Breast epithelium (tissue), 4 donors: ENCODE results near the gene PDLIM7. TPM values are rescaled to one million over a fixed set of nuclear protein-coding genes. Genes with fewer than 3 reads are reported as not detected.

Experiments
- DNase-seq, 2 donors: peaks; one replicate each; pipeline ENCODE4 v3.0.0-alpha.2; 2019; ENCODE audit warnings: low spot score in 2 of 2
- H3K27ac ChIP-seq, 2 donors: fragments of 200-600 bp; sonication (generic) in 1 of 2; one replicate each; pipeline ENCODE4 v1.5.1; 2016 to 2019; ENCODE audit warnings: mild to moderate bottlenecking in 1 of 2
- H3K27me3 ChIP-seq, 2 donors: fragments of 200-600 bp; sonication (generic) in 1 of 2; one replicate each; pipeline versions ENCODE4 v1.5.1 to v1.6.0; 2017 to 2019; ENCODE audit warnings: control low read depth in 1 of 2, mild to moderate bottlenecking in 1 of 2
- H3K36me3 ChIP-seq: fragments of 200-600 bp; one replicate; pipeline ENCODE4 v1.5.1; 2019
- H3K4me1 ChIP-seq, 2 donors: fragments of 200-600 bp; sonication (generic); one replicate each; pipeline ENCODE4 v1.5.1; 2016 to 2019; ENCODE audit warnings: control low read depth in 1 of 2
- H3K4me3 ChIP-seq, 3 donors: fragments of 200-600 bp; sonication (generic); 1 replicate in 2 of 3; 2 replicates in 1 of 3; pipeline ENCODE4 v1.5.1; 2016 to 2019; ENCODE audit warnings: mild to moderate bottlenecking in 3 of 3, moderate library complexity in 2 of 3
- H3K9me3 ChIP-seq, 2 donors: fragments of 200-600 bp; sonication (generic) in 1 of 2; one replicate each; pipeline ENCODE4 v1.5.1; 2016 to 2019; ENCODE audit warnings: control low read depth in 1 of 2
- CTCF ChIP-seq, 3 donors: fragments of 450-650 bp; IDR thresholded peaks; one replicate each; pipeline ENCODE4 v1.5.1; 2016 to 2017; ENCODE audit warnings: antibody characterized with exemption in 3 of 3, mild to moderate bottlenecking in 3 of 3, moderate library complexity in 3 of 3
- POLR2A ChIP-seq: fragments of 450-650 bp; IDR thresholded peaks from one replicate; pipeline ENCODE4 v1.6.1; 2016; ENCODE audit warnings: antibody characterized with exemption, mild to moderate bottlenecking, moderate library complexity
- POLR2AphosphoS5 ChIP-seq, 3 donors: sonication (generic); formaldehyde crosslinking; IDR thresholded peaks; one replicate each; pipeline ENCODE4 v1.6.1; 2017; ENCODE audit warnings: antibody characterized with exemption in 3 of 3
- intact Hi-C: fragments of 100-400 bp; cut with DNase I; formaldehyde crosslinking; loops from one replicate; pipeline ENCODE4 v1.15.1; 2023; ENCODE audit warnings: low total_unique reads
- total RNA-seq, 3 donors: library from RNA; depleted of rRNA; stranded (reverse); fragments of >200 nt; gene quantifications; one replicate each; pipeline ENCODE4 v1.1.0, GENCODE V29; 2016

PDLIM7 gene
- total RNA-seq, 3 donors from 2014 or later, result 17.1 to 61.9 (median 42.6) TPM

- TF ChIP-seq CTCF (IDR thresholded peaks at IDR 0.05) (no peak), POLR2A (no peak), POLR2AphosphoS5 (IDR thresholded peaks at IDR 0.05) (no peak)
- no peak overlapping the region for H3K4me3 ChIP-seq
- no peaks in the 10 kb centered on the region for H3K9me3 ChIP-seq
- intact Hi-C loops, result loop anchor here (5.0 kb wide), 1 partner anchor 37 kb away; the partner anchor contains the start of gene F12
- no peak overlapping the region for H3K27ac ChIP-seq
- DNase-seq, result no peak
- H3K36me3 ChIP-seq, result no peaks in the 10 kb centered on the region
- peaks cover 0 to 3% of the 10 kb centered on the region in 2 donors for H3K27me3 ChIP-seq
- H3K4me1 ChIP-seq, result peaks cover 0 to 13% of the 10 kb centered on the region in 2 donors
These were observed 53.0 kb downstream of the PDLIM7 start for GRCh38 chr5:177444106-177445051.

DNA sequence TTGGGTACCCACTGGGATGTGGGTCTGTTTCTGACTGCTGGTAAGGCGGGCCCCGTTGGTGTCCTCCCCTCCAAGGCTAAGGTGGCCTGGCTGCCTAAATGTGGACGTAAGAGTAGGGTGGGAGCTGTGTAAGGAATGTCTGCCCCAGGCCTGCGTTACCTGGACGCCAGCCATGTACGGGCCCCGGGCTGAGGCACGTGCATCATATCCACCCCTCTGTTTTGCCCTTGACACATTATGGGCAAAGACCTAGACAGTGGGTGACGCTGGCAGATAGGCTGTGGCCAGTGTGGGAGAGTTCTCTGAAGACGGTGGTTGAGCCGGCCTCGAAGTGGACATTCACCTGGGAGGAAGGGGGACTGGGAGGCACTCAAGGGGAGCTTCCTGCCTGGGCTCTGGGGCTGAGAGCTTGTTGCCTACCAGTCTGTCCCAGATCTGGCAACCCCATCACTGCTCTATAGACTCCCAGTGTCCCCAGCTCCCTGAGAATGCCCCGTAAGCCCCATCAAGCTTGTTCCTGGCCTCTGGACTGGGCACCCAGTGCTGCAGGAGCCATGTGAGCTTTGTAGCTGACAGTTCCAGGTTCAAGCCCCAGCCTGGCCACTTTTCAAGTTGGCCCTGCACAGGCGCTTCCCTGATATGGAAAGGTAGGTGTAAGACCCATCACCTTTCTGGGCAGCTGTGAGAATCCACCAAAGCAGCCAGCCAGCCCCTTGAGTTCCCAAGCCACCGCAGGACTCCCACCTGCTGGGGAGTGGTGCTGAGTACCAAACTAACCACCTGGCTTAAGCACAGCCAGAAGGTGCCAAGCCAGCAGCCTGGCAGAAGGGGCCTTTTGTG lies 54.0 kb downstream of the PDLIM7 start:
- intact Hi-C loops, result no loop called here
- H3K4me1 ChIP-seq, result peaks cover 0 to 13% of the 10 kb centered on the region in 2 donors
- no peak for DNase-seq
- H3K9me3 ChIP-seq, result no peaks in the 10 kb centered on the region
- no peak overlapping the region for H3K4me3 ChIP-seq
- peaks cover 0 to 3% of the 10 kb centered on the region in 2 donors for H3K27me3 ChIP-seq
- no peak overlapping the region for H3K27ac ChIP-seq
- H3K36me3 ChIP-seq, result no peaks in the 10 kb centered on the region
- TF ChIP-seq CTCF (IDR thresholded peaks at IDR 0.05) (no peak), POLR2AphosphoS5 (IDR thresholded peaks at IDR 0.05) (no peak), POLR2A (no peak)

DNA sequence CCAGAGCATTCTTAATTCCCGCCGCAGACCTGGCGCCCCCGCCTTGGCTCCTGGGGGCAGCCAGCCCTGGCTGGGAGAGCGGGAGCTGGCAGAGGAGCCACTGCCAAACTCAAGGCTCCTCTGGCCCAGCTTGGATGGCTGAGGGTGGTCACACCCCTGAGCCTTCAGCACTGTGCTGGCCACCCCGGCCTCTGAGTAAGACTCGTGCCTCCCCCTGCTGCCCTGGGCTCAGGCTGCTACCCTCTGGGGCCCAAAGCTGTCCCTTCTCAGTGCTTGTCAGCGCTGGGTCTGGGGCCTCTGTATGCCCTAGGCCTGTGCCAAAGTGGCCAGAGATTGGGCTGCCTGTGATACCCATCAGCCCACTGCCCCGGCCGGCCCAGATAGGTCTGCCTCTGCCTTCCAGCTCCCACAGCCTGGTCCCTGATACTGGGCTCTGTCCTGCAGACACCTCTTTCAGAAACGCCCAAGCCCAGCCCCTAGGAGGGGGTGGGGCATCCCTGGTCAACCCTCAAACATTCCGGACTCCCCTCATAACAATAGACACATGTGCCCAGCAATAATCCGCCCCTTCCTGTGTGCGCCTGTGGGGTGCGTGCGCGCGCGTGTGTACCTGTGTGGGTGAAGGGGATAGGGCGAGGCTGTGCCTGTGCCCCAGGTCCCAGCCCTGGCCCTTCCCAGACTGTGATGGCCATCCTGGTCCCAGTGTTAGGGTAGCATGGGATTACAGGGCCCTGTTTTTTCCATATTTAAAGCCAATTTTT lies 55.2 kb downstream of the PDLIM7 start:
- Histone ChIP-seq H3K27ac (no peak overlapping the region), H3K4me3 (no peak overlapping the region), H3K36me3 (no peaks in the 10 kb centered on the region), H3K4me1 (peaks cover 0 to 9% of the 10 kb centered on the region in 2 donors), H3K9me3 (no peaks in the 10 kb centered on the region), H3K27me3 (peaks cover 0 to 3% of the 10 kb centered on the region in 2 donors)
- intact Hi-C loops, result no loop called here
- TF ChIP-seq POLR2AphosphoS5 (IDR thresholded peaks at IDR 0.05) (no peak), POLR2A (no peak), CTCF (IDR thresholded peaks at IDR 0.05) (no peak)
- DNase-seq, result no peak

- Histone ChIP-seq H3K27ac (no peak overlapping the region), H3K4me1 (peaks cover 0 to 2% of the 10 kb centered on the region in 2 donors), H3K4me3 (no peak overlapping the region), H3K27me3 (peaks cover 0 to 1% of the 10 kb centered on the region in 2 donors), H3K36me3 (no peaks in the 10 kb centered on the region), H3K9me3 (no peaks in the 10 kb centered on the region)
- intact Hi-C loops, result no loop called here
- TF ChIP-seq CTCF (IDR thresholded peaks at IDR 0.05) (no peak), POLR2AphosphoS5 (IDR thresholded peaks at IDR 0.05) (no peak), POLR2A (no peak)
- DNase-seq, result no peak
These were observed 56.2 kb downstream of the PDLIM7 start for GRCh38 chr5:177440990-177441780.
